Measurements from ENCODE around the gene TYK2.
A peak's percentile ranks its signal among the peaks of the same experiment; 100 is the strongest.
"Not testable (repeated sequence)": the region's sequence is repeated elsewhere in the genome, so short reads cannot be mapped to it uniquely, and the experiment has no call there.

TYK2 gene

DNA sequence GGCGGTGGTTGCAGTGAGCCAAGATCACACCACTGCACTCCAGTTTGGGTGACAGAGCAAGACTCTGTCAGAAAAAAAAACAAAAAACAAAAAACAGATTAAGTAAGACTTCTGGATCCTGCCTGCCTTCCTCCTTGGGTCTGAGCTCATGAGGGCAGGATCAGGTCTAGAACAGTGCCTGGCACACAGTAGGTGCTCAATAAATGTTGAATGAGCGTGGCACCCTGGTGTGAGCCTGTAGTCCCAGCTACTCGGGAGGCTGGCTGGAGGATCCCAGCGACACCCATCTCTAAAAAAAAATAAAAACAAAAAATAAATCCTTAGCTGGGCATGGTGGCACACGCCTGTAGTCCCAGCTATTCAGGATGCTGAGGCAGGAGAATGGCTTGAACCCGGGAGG, 25.8 kb upstream of the TYK2 start:
- TF ChIP-seq, protein P1, sequence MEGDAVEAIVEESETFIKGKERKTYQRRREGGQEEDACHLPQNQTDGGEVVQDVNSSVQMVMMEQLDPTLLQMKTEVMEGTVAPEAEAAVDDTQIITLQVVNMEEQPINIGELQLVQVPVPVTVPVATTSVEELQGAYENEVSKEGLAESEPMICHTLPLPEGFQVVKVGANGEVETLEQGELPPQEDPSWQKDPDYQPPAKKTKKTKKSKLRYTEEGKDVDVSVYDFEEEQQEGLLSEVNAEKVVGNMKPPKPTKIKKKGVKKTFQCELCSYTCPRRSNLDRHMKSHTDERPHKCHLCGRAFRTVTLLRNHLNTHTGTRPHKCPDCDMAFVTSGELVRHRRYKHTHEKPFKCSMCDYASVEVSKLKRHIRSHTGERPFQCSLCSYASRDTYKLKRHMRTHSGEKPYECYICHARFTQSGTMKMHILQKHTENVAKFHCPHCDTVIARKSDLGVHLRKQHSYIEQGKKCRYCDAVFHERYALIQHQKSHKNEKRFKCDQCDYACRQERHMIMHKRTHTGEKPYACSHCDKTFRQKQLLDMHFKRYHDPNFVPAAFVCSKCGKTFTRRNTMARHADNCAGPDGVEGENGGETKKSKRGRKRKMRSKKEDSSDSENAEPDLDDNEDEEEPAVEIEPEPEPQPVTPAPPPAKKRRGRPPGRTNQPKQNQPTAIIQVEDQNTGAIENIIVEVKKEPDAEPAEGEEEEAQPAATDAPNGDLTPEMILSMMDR (IDR thresholded peaks at IDR 0.05) = no peak
- no peak for DNase-seq (ENCODE audit: low spot score)
- Histone ChIP-seq H3K4me3 (no peak overlapping the region), H3K27ac (no peak overlapping the region)

DNA sequence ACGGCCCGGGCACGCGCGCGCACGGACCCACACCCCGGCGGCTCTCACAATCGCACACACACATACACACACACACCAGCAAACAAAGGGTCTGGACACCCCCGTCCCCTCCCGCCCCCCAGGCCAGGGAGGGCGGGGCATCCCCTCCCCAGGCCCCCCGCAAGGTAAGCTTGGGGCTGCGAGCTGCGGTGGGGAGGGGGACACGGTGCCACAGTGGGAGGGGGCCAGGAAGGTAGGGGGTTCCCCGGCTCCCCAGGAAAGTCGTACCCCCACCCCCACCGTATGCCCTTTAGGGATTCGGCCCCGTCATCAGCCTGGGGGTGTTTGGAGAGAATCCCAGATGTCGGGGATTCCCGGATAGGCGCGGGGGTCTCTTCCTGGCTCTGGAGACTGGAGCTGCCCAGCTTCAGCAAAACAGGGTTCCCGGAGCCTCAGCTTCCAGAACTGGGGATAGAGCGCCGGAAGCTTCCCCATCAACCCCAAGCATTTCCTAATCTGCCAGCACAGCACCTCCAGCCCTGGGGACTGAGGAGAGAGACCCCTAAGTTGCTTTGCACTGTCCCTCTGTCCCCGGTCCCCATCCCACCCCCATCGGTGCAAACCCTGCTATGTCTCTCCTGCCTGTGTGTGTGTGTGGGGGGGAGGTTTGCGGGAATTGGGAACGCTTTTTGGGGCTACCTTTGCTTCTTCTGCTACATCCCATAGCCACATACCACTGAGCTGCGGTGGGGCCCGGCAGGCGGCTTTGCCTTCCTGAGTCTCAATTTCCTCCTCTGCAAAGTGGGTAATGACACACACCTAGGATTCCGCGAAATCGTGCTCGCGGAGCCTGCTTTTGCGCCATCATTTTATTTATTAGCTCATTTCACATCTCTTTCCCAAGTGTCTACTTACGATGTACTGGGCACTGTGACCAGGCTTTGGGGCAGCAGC, 24.8 kb upstream of the TYK2 start:
- Histone ChIP-seq H3K4me3 (peak overlapping the region; percentile 97), H3K27ac (no peak overlapping the region)
- TF ChIP-seq, protein P1 (IDR thresholded peaks at IDR 0.05) = no peak
- DNase-seq (ENCODE audit: low spot score) = no peak

DNA sequence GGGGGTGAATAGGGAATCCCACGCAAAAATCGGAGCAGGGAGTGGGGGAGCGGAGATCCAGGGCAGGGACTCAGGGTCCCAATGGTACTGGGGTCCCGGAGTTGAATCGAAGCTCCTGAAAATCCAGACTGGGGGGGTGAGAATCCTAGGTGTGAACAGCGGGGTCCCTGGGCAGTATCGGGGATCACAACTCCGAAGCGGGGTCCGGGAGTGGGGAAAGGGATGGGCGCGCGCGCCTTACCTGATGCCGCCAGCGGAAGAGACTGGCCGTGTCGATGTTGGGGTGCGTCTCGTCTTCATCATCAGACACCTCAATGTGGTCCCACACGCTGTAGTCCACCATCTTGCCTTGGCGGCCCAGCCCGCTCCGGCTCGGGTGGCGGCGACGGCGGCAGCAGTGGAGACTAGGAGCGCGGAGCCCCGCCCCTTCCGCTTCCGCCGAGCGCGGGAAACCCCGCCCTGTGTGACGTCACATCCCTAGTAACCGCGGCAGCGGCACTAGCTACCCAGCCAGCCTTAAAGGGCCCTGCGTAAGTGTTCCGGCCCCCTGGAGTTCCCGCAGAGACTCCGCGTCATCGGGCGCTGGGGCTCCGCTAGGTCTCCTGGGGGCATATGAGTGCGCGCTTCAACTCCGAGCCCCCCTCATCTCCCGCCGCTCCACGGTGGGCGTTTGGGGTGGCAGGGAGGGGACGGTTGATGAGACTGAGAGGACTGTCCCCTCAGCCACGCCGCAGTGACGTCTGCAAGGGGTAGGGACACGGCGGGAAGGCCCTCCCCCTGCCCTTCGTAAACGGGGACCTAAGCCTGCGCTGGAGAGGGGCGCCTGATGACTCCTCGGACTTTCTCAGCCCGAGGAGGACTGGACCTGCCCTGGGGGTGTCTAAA, 23.0 kb upstream of the TYK2 start, which contains the start of gene CDC37:
CDC37 (minus strand) TSS at position 406 of the 885 bp plus-strand sequence; CDS start at position 343, 63 bp downstream.
- peak within 1 kb of the TSS; percentile 97 for H3K4me3 ChIP-seq
- peak; percentile 96 for DNase-seq (ENCODE audit: low spot score)
- TF ChIP-seq, protein P1 (IDR thresholded peaks at IDR 0.05) = no peak
- peak within 1 kb of the TSS; percentile 60 to 88 for H3K27ac ChIP-seq

DNA sequence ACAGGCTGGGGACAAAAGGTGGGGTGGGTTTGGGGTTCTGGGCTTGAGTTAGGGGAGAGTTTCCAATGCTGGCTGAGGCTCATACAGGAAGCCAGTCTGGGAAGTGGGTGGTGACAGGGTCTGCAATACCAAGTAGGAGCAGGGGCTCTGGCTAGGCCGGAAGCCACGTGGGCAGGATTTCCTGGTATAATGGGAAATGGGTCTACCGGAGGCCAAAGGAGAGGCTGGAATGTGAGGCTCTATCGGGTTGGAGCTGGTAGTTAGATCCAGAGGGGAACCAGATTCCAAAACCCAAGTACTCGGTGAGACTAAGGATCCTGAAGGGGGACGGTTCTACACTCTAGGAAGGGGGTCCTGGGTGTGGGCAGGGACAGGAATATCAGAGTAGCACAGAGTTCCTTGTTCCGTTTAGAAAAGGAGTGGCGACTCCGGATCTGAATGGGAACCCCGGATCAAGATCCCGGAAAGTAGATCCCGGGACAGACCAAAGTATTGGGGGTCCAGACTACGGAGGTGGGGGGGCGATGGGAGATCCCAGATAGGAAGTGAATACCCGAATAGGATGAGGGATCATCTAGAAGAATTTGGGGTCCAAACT, 22.2 kb upstream of the TYK2 start:
- TF ChIP-seq, protein P1 (IDR thresholded peaks at IDR 0.05) = no peak
- Histone ChIP-seq H3K27ac (peak overlapping the region; percentile 49 to 88), H3K4me3 (peak overlapping the region; percentile 97)
- DNase-seq (ENCODE audit: low spot score) = no peak

DNA sequence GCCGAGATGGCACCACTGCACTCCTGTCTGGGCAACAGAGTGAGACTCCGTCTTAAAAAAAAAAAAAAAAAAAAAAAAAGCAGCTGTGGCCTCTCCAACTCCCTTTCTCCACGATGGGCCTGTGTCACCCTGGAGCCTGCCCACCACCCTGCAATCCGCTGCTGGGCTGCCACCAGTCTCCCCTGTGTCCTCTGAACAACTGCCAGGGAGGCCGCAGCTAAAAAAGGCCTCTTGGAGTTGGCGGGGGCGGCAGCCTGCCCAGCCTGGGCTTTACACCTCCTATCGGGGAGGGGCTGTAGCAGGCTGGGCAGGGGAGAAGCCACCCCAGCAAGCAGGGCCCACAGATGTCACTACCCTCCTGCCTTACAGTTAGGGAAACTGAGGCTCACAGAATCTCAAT, 19.5 kb upstream of the TYK2 start:
- no peak for DNase-seq (ENCODE audit: low spot score)
- Histone ChIP-seq H3K27ac (no peak overlapping the region), H3K4me3 (no peak overlapping the region)
- TF ChIP-seq, protein P1 (IDR thresholded peaks at IDR 0.05) = no peak

DNA sequence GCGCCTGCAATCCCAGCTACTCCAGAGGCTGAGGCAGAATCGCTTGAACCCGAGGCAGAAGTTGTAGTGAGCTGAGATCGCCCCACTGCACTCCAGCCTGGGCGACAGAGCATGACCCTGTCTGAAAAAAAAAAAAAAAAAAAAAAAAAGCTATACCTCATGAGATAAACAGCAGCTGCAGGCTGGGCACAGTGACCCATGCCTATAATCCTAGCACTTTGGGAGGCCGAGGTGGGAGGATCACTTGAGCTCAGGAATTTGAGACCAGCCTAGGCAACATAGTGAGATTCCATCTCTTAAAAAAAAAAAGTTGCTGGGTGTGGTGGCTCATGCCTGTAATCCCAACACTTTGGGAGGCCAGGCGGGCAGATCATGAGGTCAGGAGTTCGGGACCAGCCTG, 19.0 kb upstream of the TYK2 start:
- DNase-seq (ENCODE audit: low spot score); H3K27ac ChIP-seq; H3K4me3 ChIP-seq: not testable (repeated sequence)

DNA sequence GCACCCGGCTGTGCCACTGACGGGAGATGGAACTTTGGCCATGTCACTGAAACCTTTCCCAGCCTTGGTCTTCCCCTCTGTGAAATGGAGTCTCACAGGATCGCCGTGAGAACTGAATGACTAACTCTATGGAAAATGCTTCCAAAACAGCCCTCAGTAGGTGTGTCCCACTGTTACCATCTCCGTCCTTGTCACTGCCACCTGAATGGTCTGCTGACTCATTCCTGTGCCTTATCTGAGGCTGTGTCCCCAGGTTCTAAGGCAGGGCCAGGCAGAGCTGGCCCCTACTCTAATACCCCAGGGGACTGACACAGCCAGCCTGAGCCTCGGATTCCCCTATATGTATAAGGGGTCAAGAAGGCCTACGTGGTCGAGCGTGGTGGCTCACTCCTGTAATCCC, 18.4 kb upstream of the TYK2 start:
- TF ChIP-seq, protein P1 (IDR thresholded peaks at IDR 0.05) = no peak
- DNase-seq (ENCODE audit: low spot score) = no peak
- no peak overlapping the region for H3K4me3 ChIP-seq
- H3K27ac ChIP-seq = no peak overlapping the region

Measured in coronary artery (tissue), 2 donors.